ENCODE data around the gene GZMB. TPM values are rescaled to one million over a fixed set of nuclear protein-coding genes. Genes with fewer than 3 reads are reported as not detected.

The GZMB gene
- total and polyA plus RNA-seq, 2 of the 8 experiments (the other 6 are each of a cell fraction or from before 2014, with no cell fraction given) = not detected

GRCh38 chr14:24607635-24608514 is 26.1 kb downstream of the GZMB start:
- POLR2A ChIA-PET (ENCODE audit: partially characterized antibody) = no interaction called here
- FAIRE-seq = no peak
- H2BK20ac ChIP-seq (ENCODE audit: low read length) = no peak overlapping the region

More at GRCh38 chr14:24607635-24608514, 26.1 kb downstream of the GZMB start:
- Histone ChIP-seq H3K4me3 (ENCODE audit: extremely low read depth in 1 of 4, insufficient read depth in 2 of 4, low read depth in 3 of 4, low read length in 4 of 4) (no peak overlapping the region), H3K79me2 (ENCODE audit: control insufficient read depth in 1 of 2, insufficient read depth in 2 of 2, low read length in 2 of 2) (no peaks in the 10 kb centered on the region), H3K9me3 (ENCODE audit: insufficient read depth in 2 of 2, low read depth in 1 of 2, low read length in 1 of 2) (peaks cover 4% of the 10 kb centered on the region in 2 experiments; a peak in 2 of 4 replicates), H3K56ac (replicated peaks; ENCODE audit: insufficient read length, low read depth, low read length) (no peak overlapping the region), H3K4ac (replicated peaks; ENCODE audit: insufficient read length, low read depth, low read length) (no peak overlapping the region), H2BK5ac (ENCODE audit: low read depth, low read length) (no peak overlapping the region), H2BK12ac (ENCODE audit: low read depth, low read length) (no peak overlapping the region), H4K8ac (ENCODE audit: extremely low read depth, insufficient read depth, low read length) (no peak overlapping the region), H3K23ac (ENCODE audit: insufficient read length) (no peak overlapping the region), H4K91ac (replicated peaks; ENCODE audit: insufficient read length, low read length) (no peak overlapping the region), H2AFZ (ENCODE audit: low read length) (no peak overlapping the region), H3K4me2 (ENCODE audit: insufficient read depth in 1 of 2, low read depth in 2 of 2, low read length in 2 of 2) (no peak overlapping the region), H4K20me1 (replicated peaks in 1 of 2; ENCODE audit: control insufficient read depth in 1 of 2, insufficient read depth in 2 of 2, low read length in 2 of 2) (no peaks in the 10 kb centered on the region), H3K14ac (ENCODE audit: insufficient read length) (no peak overlapping the region), H2BK120ac (replicated peaks; ENCODE audit: low read depth, low read length) (no peak overlapping the region), H2BK15ac (ENCODE audit: low read length) (no peak overlapping the region), H3K27ac (ENCODE audit: low read depth, low read length) (no peak overlapping the region), H4K5ac (ENCODE audit: insufficient read length, low read depth, low read length) (no peak overlapping the region), H3K4me1 (replicated peaks in 1 of 4; ENCODE audit: control insufficient read depth in 3 of 4, insufficient read depth in 4 of 4, low read length in 3 of 4) (no peaks in the 10 kb centered on the region), H3K79me1 (ENCODE audit: low read depth, low read length) (no peaks in the 10 kb centered on the region), H3K18ac (ENCODE audit: extremely low read depth, low read length) (no peak overlapping the region), H3K27me3 (replicated peaks in 1 of 4; ENCODE audit: control insufficient read depth in 3 of 4, extremely low read depth in 1 of 4, insufficient read depth in 3 of 4, low read length in 3 of 4) (no peaks in the 10 kb centered on the region), H2AK5ac (ENCODE audit: low read depth, low read length) (no peak overlapping the region), H3K36me3 (ENCODE audit: control insufficient read depth in 2 of 4, insufficient read depth in 4 of 4, low read length in 3 of 4) (no peaks in the 10 kb centered on the region), H3K23me2 (ENCODE audit: low read depth, low read length) (0 out of 2 replicates have a peak, but pooled peaks cover 2% of the 10 kb centered on the region), H3K9ac (replicated peaks in 1 of 4; ENCODE audit: extremely low read depth in 1 of 4, low read depth in 3 of 4, low read length in 3 of 4) (no peak overlapping the region)
- 85% methylated on average over 8 of the region's 8 CpGs; no CpG with 5 or more reads in 1 of the 2 experiments for WGBS, 2 experiments (ENCODE audit: extremely low coverage in 1 of 2, insufficient coverage in 1 of 2, insufficient read length in 1 of 2, insufficient replicate concordance in 2 of 2, low coverage in 1 of 2, low lambda C conversion rate in 2 of 2, missing lambda C conversion rate in 1 of 2)
- CTCF ChIA-PET (ENCODE audit: partially characterized antibody) = interaction anchor here (1.8 kb wide), 1 partner anchor 35 kb away, joined by 4 read pairs; no protein-coding TSS in a partner anchor
- TF ChIP-seq MAFK (IDR thresholded peaks at IDR 0.05; ENCODE audit: low read depth, low read length) (no peak), HDAC2 (IDR thresholded peaks at IDR 0.05; ENCODE audit: borderline replicate concordance in 1 of 2, low read depth in 2 of 2, low read length in 2 of 2) (no peak), RAD21 (IDR thresholded peaks at IDR 0.05 in 1 of 2, conservative IDR thresholded peaks at IDR 0.05 in 1 of 2; ENCODE audit: low read depth in 2 of 2, low read length in 2 of 2) (no peak), SIRT6 (IDR thresholded peaks at IDR 0.05; ENCODE audit: low read length) (no peak), TCF12 (IDR thresholded peaks at IDR 0.05; ENCODE audit: low read depth, low read length) (no peak), CBX5 (IDR thresholded peaks at IDR 0.05; ENCODE audit: low read depth, low read length) (no peak), BRCA1 (IDR thresholded peaks at IDR 0.05; ENCODE audit: low read depth, low read length) (no peak), SAP30 (IDR thresholded peaks at IDR 0.05; ENCODE audit: insufficient read depth, insufficient replicate concordance, low read length) (no peak), RBBP5 (IDR thresholded peaks at IDR 0.05; ENCODE audit: borderline replicate concordance, low read depth, low read length) (no peak)
- TF ChIP-seq, protein P1, sequence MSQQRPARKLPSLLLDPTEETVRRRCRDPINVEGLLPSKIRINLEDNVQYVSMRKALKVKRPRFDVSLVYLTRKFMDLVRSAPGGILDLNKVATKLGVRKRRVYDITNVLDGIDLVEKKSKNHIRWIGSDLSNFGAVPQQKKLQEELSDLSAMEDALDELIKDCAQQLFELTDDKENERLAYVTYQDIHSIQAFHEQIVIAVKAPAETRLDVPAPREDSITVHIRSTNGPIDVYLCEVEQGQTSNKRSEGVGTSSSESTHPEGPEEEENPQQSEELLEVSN (IDR thresholded peaks at IDR 0.05) = no peak
- DNase-seq (ENCODE audit: low read depth in 1 of 2, low spot score in 2 of 2) = no peak

Data from H1 (cell line).